CD8-positive, alpha-beta memory T cell (primary cell): ENCODE results near the gene ARID5A. TPM values are rescaled to one million over a fixed set of nuclear protein-coding genes. Genes with fewer than 3 reads are reported as not detected.
A peak's percentile ranks its signal among the peaks of the same experiment; 100 is the strongest.

Experiments used
- CTCF ChIA-PET: fragments of 350-600 bp; sonication (Branson Sonifier 250); formaldehyde crosslinking; loops from one replicate; lab custom pipeline; 2021; ENCODE audit warnings: antibody characterized with exemption; lab: Charles Lee
- POLR2A ChIA-PET: fragments of 350-600 bp; sonication (Branson Sonifier 250); formaldehyde crosslinking; loops from one replicate; lab custom pipeline; 2021; ENCODE audit warnings: antibody characterized with exemption; lab: Charles Lee
- DNase-seq, 5 donors: peaks; one replicate each; pipeline versions ENCODE4 v3.0.0 to v3.0.0-alpha.2; 2020 to 2022; ENCODE audit warnings: mixed read lengths in 1 of 5
- H3K27ac ChIP-seq: one replicate; pipeline ENCODE4 v1.7.0; 2013; ENCODE audit warnings: low read depth, mild to moderate bottlenecking, low read length, moderate library complexity
- H3K27me3 ChIP-seq: 2 replicates; pipeline ENCODE4 v1.7.0; 2013; ENCODE audit warnings: low read length, mild to moderate bottlenecking; ENCODE audit not compliant: insufficient read depth, poor library complexity, severe bottlenecking
- H3K36me3 ChIP-seq: 2 replicates; pipeline ENCODE4 v1.7.0; 2013; ENCODE audit warnings: mild to moderate bottlenecking, low read length, moderate library complexity; ENCODE audit not compliant: insufficient read depth
- H3K4me1 ChIP-seq: 2 replicates; pipeline ENCODE4 v1.7.0; 2013; ENCODE audit warnings: mild to moderate bottlenecking, low read length, moderate library complexity; ENCODE audit not compliant: insufficient read depth
- H3K4me3 ChIP-seq: 2 replicates; pipeline ENCODE4 v1.7.0; 2013; ENCODE audit warnings: mild to moderate bottlenecking, low read length
- H3K9me3 ChIP-seq: 2 replicates; pipeline ENCODE4 v1.7.0; 2013; ENCODE audit warnings: mild to moderate bottlenecking, low read length
- H3K27ac Mint-ChIP-seq, 8 donors: one replicate each; pipeline ENCODE4 v1.8.0; 2020 to 2021; ENCODE audit warnings: mixed read lengths in 8 of 8, mild to moderate bottlenecking in 6 of 8, inconsistent platforms in 3 of 8, moderate library complexity in 3 of 8
- H3K27me3 Mint-ChIP-seq, 2 donors: one replicate each; pipeline ENCODE4 v1.8.0; 2020 to 2021; ENCODE audit warnings: mixed read lengths in 2 of 2, mild to moderate bottlenecking in 1 of 2, moderate library complexity in 1 of 2
- H3K36me3 Mint-ChIP-seq, 3 donors: one replicate each; pipeline ENCODE4 v1.8.0; 2020 to 2021; ENCODE audit warnings: mixed read lengths in 3 of 3, inconsistent platforms in 1 of 3, mild to moderate bottlenecking in 1 of 3
- H3K4me1 Mint-ChIP-seq, 3 donors: one replicate each; pipeline ENCODE4 v1.8.0; 2020 to 2021; ENCODE audit warnings: mixed read lengths in 3 of 3, inconsistent platforms in 1 of 3, mild to moderate bottlenecking in 1 of 3
- H3K4me3 Mint-ChIP-seq, 7 donors: one replicate each; pipeline ENCODE4 v1.8.0; 2020 to 2021; ENCODE audit warnings: mixed read lengths in 7 of 7, mild to moderate bottlenecking in 6 of 7, moderate library complexity in 4 of 7, inconsistent platforms in 2 of 7
- H3K9me3 Mint-ChIP-seq, 5 donors: one replicate each; pipeline ENCODE4 v1.8.0; 2020 to 2022; ENCODE audit warnings: mixed read lengths in 5 of 5, mild to moderate bottlenecking in 3 of 5, moderate library complexity in 2 of 5, inconsistent platforms in 1 of 5
- polyA plus RNA-seq: library from polyadenylated mRNA; unstranded; fragments of 300-500 nt; fragmentation: Illumina TruSeq; gene quantifications from one replicate; pipeline ENCODE4 v1.2.3, GENCODE V29; 2021
- total RNA-seq, 2 experiments: library from RNA; stranded (reverse); gene quantifications; one replicate each; pipeline ENCODE4 v1.2.3, GENCODE V29; 2021

The ARID5A gene
- total and polyA plus RNA-seq, 3 experiments from 2014 or later, result 84.0 to 147 (median 146) TPM

- Histone ChIP-seq H3K9me3 (no peaks in the 10 kb centered on the region), H3K4me3 (no peak overlapping the region), H3K36me3 (no peaks in the 10 kb centered on the region), H3K27ac (no peak overlapping the region), H3K4me1 (peaks cover 45% of the 10 kb centered on the region), H3K27me3 (no peaks in the 10 kb centered on the region)
- DNase-seq, result no peak
- no peaks in the 10 kb centered on the region for H3K9me3 Mint-ChIP-seq
- CTCF ChIA-PET, result interaction anchor here (1.0 to 12.4 kb wide), 7 partner anchors 13 to 387 kb away, joined by 3 to 117 read pairs (median 4); partner anchors contain the start of genes ARID5A and ASTL
- H3K27ac Mint-ChIP-seq, result no peak overlapping the region
- peaks cover 0 to 2% of the 10 kb centered on the region in 2 donors for H3K27me3 Mint-ChIP-seq
- POLR2A ChIA-PET, result interaction anchor here (4.1 kb wide), 1 partner anchor 12 kb away, joined by 71 read pairs; the partner anchor contains the start of gene ARID5A
- H3K36me3 Mint-ChIP-seq, result no peaks in the 10 kb centered on the region
- peaks cover 34 to 68% (median 48%) of the 10 kb centered on the region in 3 donors for H3K4me1 Mint-ChIP-seq
- peak overlapping the region in 2 of 7 donors; percentile 27 to 50 for H3K4me3 Mint-ChIP-seq
These were observed 10.4 kb upstream of the ARID5A start for GRCh38 chr2:96526101-96526591.

GRCh38 chr2:96526615-96527285 is 9.8 kb upstream of the ARID5A start:
- Mint-ChIP-seq H3K27me3 (peaks cover 0 to 2% of the 10 kb centered on the region in 2 donors), H3K36me3 (no peaks in the 10 kb centered on the region), H3K9me3 (no peaks in the 10 kb centered on the region), H3K4me1 (peaks cover 39 to 74% (median 53%) of the 10 kb centered on the region in 3 donors), H3K27ac (peak overlapping the region in 7 of 8 donors; percentile 52 to 90 (median 80)), H3K4me3 (peak overlapping the region; percentile 39 to 89 (median 76))
- H3K4me3 ChIP-seq, result peak overlapping the region; percentile 58
- H3K4me1 ChIP-seq, result peaks cover 51% of the 10 kb centered on the region
- ChIA-PET POLR2A (interaction anchor here (0.6 to 4.1 kb wide), 4 partner anchors 11 to 361 kb away, joined by 3 to 71 read pairs (median 4); partner anchors contain the start of genes ARID5A and CNNM3), CTCF (interaction anchor here (0.8 to 12.4 kb wide), 8 partner anchors 9 to 388 kb away, joined by 3 to 117 read pairs (median 4); partner anchors contain the start of genes ARID5A and ASTL)
- H3K27ac ChIP-seq, result peak overlapping the region; percentile 39
- DNase-seq, result no peak
- H3K9me3 ChIP-seq, result no peaks in the 10 kb centered on the region
- H3K27me3 ChIP-seq, result no peaks in the 10 kb centered on the region
- H3K36me3 ChIP-seq, result no peaks in the 10 kb centered on the region

GRCh38 chr2:96527286-96528005 is 9.1 kb upstream of the ARID5A start:
- Histone ChIP-seq H3K36me3 (no peaks in the 10 kb centered on the region), H3K4me3 (peak overlapping the region; percentile 60), H3K4me1 (peaks cover 58% of the 10 kb centered on the region), H3K27ac (peak overlapping the region; percentile 39), H3K27me3 (no peaks in the 10 kb centered on the region), H3K9me3 (no peaks in the 10 kb centered on the region)
- CTCF ChIA-PET, result interaction anchor here (0.8 to 12.4 kb wide), 10 partner anchors 8 to 535 kb away, joined by 3 to 117 read pairs (median 4); partner anchors contain the start of gene ARID5A
- Mint-ChIP-seq H3K27ac (peak overlapping the region in 7 of 8 donors; percentile 5 to 90 (median 86)), H3K27me3 (no peaks in the 10 kb centered on the region), H3K9me3 (no peaks in the 10 kb centered on the region), H3K36me3 (no peaks in the 10 kb centered on the region), H3K4me1 (peaks cover 46 to 80% (median 59%) of the 10 kb centered on the region in 3 donors), H3K4me3 (peak overlapping the region; percentile 39 to 90 (median 79))
- peak; percentile 45 to 70 (median 49) for DNase-seq
- POLR2A ChIA-PET, result interaction anchor here (0.6 to 4.1 kb wide), 4 partner anchors 11 to 360 kb away, joined by 3 to 71 read pairs (median 4); partner anchors contain the start of genes ARID5A and CNNM3

- peak in 4 of 5 donors; percentile 27 to 67 (median 42) for DNase-seq
- Histone ChIP-seq H3K36me3 (no peaks in the 10 kb centered on the region), H3K4me3 (peak overlapping the region; percentile 60), H3K4me1 (peaks cover 62% of the 10 kb centered on the region), H3K27me3 (no peaks in the 10 kb centered on the region), H3K9me3 (no peaks in the 10 kb centered on the region), H3K27ac (peak overlapping the region; percentile 16)
- H3K9me3 Mint-ChIP-seq, result no peaks in the 10 kb centered on the region
- no peaks in the 10 kb centered on the region for H3K27me3 Mint-ChIP-seq
- ChIA-PET CTCF (interaction anchor here (0.7 to 12.4 kb wide), 9 partner anchors 9 to 536 kb away, joined by 3 to 117 read pairs (median 5); partner anchors contain the start of gene ARID5A), POLR2A (interaction anchor here (0.9 to 4.1 kb wide), 2 partner anchors 10 to 121 kb away, joined by 3 to 71 read pairs; partner anchors contain the start of gene ARID5A)
- H3K4me3 Mint-ChIP-seq, result peak overlapping the region; percentile 39 to 90 (median 79)
- H3K36me3 Mint-ChIP-seq, result no peaks in the 10 kb centered on the region
- peak overlapping the region; percentile 5 to 90 (median 81) for H3K27ac Mint-ChIP-seq
- H3K4me1 Mint-ChIP-seq, result peaks cover 48 to 79% (median 64%) of the 10 kb centered on the region in 3 donors
These were observed 8.4 kb upstream of the ARID5A start for GRCh38 chr2:96528006-96528699.

GRCh38 chr2:96528700-96529375 is 7.7 kb upstream of the ARID5A start:
- Histone ChIP-seq H3K27me3 (no peaks in the 10 kb centered on the region), H3K9me3 (no peaks in the 10 kb centered on the region), H3K27ac (peak overlapping the region; percentile 16), H3K36me3 (no peaks in the 10 kb centered on the region), H3K4me3 (no peak overlapping the region), H3K4me1 (peaks cover 59% of the 10 kb centered on the region)
- Mint-ChIP-seq H3K4me3 (peak overlapping the region in 6 of 7 donors; percentile 39 to 90 (median 80)), H3K27ac (peak overlapping the region in 6 of 8 donors; percentile 5 to 90 (median 78)), H3K9me3 (no peaks in the 10 kb centered on the region), H3K36me3 (no peaks in the 10 kb centered on the region), H3K27me3 (no peaks in the 10 kb centered on the region), H3K4me1 (peaks cover 45 to 76% (median 60%) of the 10 kb centered on the region in 3 donors)
- ChIA-PET POLR2A (interaction anchor here (0.9 to 4.1 kb wide), 2 partner anchors 9 to 122 kb away, joined by 3 to 71 read pairs; partner anchors contain the start of gene ARID5A), CTCF (interaction anchor here (0.7 to 12.4 kb wide), 11 partner anchors 10 to 536 kb away, joined by 3 to 117 read pairs (median 5); partner anchors contain the start of gene ARID5A)
- no peak for DNase-seq

- Mint-ChIP-seq H3K36me3 (no peaks in the 10 kb centered on the region), H3K4me3 (peak overlapping the region in 2 of 7 donors; percentile 2 to 49), H3K27ac (peak overlapping the region; percentile 8 to 83 (median 38)), H3K4me1 (peaks cover 42 to 75% (median 53%) of the 10 kb centered on the region in 3 donors), H3K27me3 (no peaks in the 10 kb centered on the region), H3K9me3 (no peaks in the 10 kb centered on the region)
- peaks cover 53% of the 10 kb centered on the region for H3K4me1 ChIP-seq
- H3K27me3 ChIP-seq, result no peaks in the 10 kb centered on the region
- no peak overlapping the region for H3K27ac ChIP-seq
- H3K36me3 ChIP-seq, result no peaks in the 10 kb centered on the region
- H3K9me3 ChIP-seq, result no peaks in the 10 kb centered on the region
- no peak for DNase-seq
- no peak overlapping the region for H3K4me3 ChIP-seq
- POLR2A ChIA-PET, result interaction anchor here (4.1 kb wide), 1 partner anchor 9 kb away, joined by 71 read pairs; the partner anchor contains the start of gene ARID5A
- CTCF ChIA-PET, result interaction anchor here (1.2 to 12.4 kb wide), 4 partner anchors 16 to 421 kb away, joined by 3 to 117 read pairs (median 8); no protein-coding TSS in a partner anchor
These were observed 7.0 kb upstream of the ARID5A start for GRCh38 chr2:96529376-96530143.
